Measurements from ENCODE around the gene STC2. TPM values are rescaled to one million over a fixed set of nuclear protein-coding genes. Genes with fewer than 3 reads are reported as not detected.
A peak's percentile ranks its signal among the peaks of the same experiment; 100 is the strongest.

Gene STC2
- total and polyA plus RNA-seq, 2 of the 8 experiments (the other 6 are each of a cell fraction or from before 2014, with no cell fraction given), result 26.4 to 53.1 TPM

DNA sequence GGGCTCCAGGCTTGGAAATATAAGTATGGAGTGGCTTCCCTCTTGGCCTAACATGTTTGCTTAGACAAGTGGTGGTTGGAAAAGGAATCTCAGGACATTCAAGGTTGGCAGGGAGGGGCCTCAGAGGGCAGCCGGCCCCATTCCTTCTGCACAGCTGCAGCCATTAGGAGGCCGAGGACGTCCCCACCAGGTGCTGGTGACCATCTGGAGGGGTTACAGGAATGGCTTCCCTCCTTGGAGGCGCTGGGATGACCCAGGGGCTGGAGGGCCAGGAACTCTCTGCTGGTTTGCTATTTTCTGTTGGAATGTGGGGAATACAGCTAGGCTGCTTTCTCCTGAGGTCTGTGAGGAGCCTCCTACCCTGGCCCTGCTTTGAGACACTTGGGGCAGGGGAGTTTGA is 18.5 kb downstream of the STC2 start:
- Histone ChIP-seq H3K4me2 (ENCODE audit: insufficient read depth in 1 of 2, low read depth in 2 of 2, low read length in 2 of 2) (no peak overlapping the region), H3K36me3 (ENCODE audit: control insufficient read depth in 2 of 4, insufficient read depth in 4 of 4, low read length in 3 of 4) (no peaks in the 10 kb centered on the region), H4K5ac (ENCODE audit: insufficient read length, low read depth, low read length) (no peak overlapping the region), H3K27me3 (replicated peaks in 1 of 4; ENCODE audit: control insufficient read depth in 3 of 4, extremely low read depth in 1 of 4, insufficient read depth in 3 of 4, low read length in 3 of 4) (no peaks in the 10 kb centered on the region; a peak in 2 of 7 replicates), H3K14ac (ENCODE audit: insufficient read length) (no peak overlapping the region), H3K9ac (replicated peaks in 1 of 4; ENCODE audit: extremely low read depth in 1 of 4, low read depth in 3 of 4, low read length in 3 of 4) (no peak overlapping the region), H3K23me2 (ENCODE audit: low read depth, low read length) (no peaks in the 10 kb centered on the region), H2BK5ac (ENCODE audit: low read depth, low read length) (no peak overlapping the region), H2BK15ac (ENCODE audit: low read length) (peak overlapping the region; percentile 65; the same call in 1 of the 2 replicates), H4K91ac (replicated peaks; ENCODE audit: insufficient read length, low read length) (no peak overlapping the region), H4K20me1 (replicated peaks in 1 of 2; ENCODE audit: control insufficient read depth in 1 of 2, insufficient read depth in 2 of 2, low read length in 2 of 2) (no peaks in the 10 kb centered on the region), H3K4me3 (ENCODE audit: extremely low read depth in 1 of 4, insufficient read depth in 2 of 4, low read depth in 3 of 4, low read length in 4 of 4) (no peak overlapping the region), H3K27ac (ENCODE audit: low read depth, low read length) (no peak overlapping the region), H2BK120ac (replicated peaks; ENCODE audit: low read depth, low read length) (no peak overlapping the region), H3K56ac (replicated peaks; ENCODE audit: insufficient read length, low read depth, low read length) (no peak overlapping the region), H3K4ac (replicated peaks; ENCODE audit: insufficient read length, low read depth, low read length) (no peak overlapping the region), H2BK20ac (ENCODE audit: low read length) (no peak overlapping the region), H2AK5ac (ENCODE audit: low read depth, low read length) (no peak overlapping the region), H3K79me2 (ENCODE audit: control insufficient read depth in 1 of 2, insufficient read depth in 2 of 2, low read length in 2 of 2) (no peaks in the 10 kb centered on the region), H2BK12ac (ENCODE audit: low read depth, low read length) (no peak overlapping the region), H4K8ac (ENCODE audit: extremely low read depth, insufficient read depth, low read length) (no peak overlapping the region), H3K4me1 (replicated peaks in 1 of 4; ENCODE audit: control insufficient read depth in 3 of 4, insufficient read depth in 4 of 4, low read length in 3 of 4) (peaks cover 0 to 6% (median under 1%) of the 10 kb centered on the region in 4 experiments; a peak in 3 of 7 replicates), H3K9me3 (ENCODE audit: insufficient read depth in 2 of 2, low read depth in 1 of 2, low read length in 1 of 2) (peaks cover 8 to 12% of the 10 kb centered on the region in 2 experiments; a peak in 3 of 4 replicates), H3K79me1 (ENCODE audit: low read depth, low read length) (no peaks in the 10 kb centered on the region; the same call in 1 of the 2 replicates), H2AFZ (ENCODE audit: low read length) (no peak overlapping the region), H3K18ac (ENCODE audit: extremely low read depth, low read length) (no peak overlapping the region), H3K23ac (ENCODE audit: insufficient read length) (no peak overlapping the region)
- ChIA-PET CTCF (ENCODE audit: partially characterized antibody) (interaction anchor here (0.6 to 14.3 kb wide), 3 partner anchors 11 to 308 kb away, joined by 3 to 126 read pairs (median 3); no protein-coding TSS in a partner anchor), POLR2A (ENCODE audit: partially characterized antibody) (interaction anchor here (14.2 to 25.8 kb wide), 3 partner anchors 6 to 18 kb away, joined by 491 to 536 read pairs (median 536); partner anchors contain the start of gene STC2)
- no peak for FAIRE-seq
- no peak for DNase-seq (ENCODE audit: low read depth in 1 of 2, low spot score in 2 of 2)
- WGBS, 2 experiments (ENCODE audit: extremely low coverage in 1 of 2, insufficient coverage in 1 of 2, insufficient read length in 1 of 2, insufficient replicate concordance in 2 of 2, low coverage in 1 of 2, low lambda C conversion rate in 2 of 2, missing lambda C conversion rate in 1 of 2), result 100% methylated on average over 4 of the region's 4 CpGs; no CpG with 5 or more reads in 1 of the 2 experiments
- TF ChIP-seq FOSL1 (IDR thresholded peaks at IDR 0.05; ENCODE audit: insufficient read depth, low read depth, low read length), result no peak
- TF ChIP-seq RNF2 (IDR thresholded peaks at IDR 0.05; ENCODE audit: borderline replicate concordance, low read depth, low read length, missing control alignments, poor library complexity, severe bottlenecking), result no peak
- TF ChIP-seq CTBP2 (IDR thresholded peaks at IDR 0.05; ENCODE audit: borderline replicate concordance, insufficient read depth, insufficient read length, low read length), result no peak
- TF ChIP-seq EZH2 (IDR thresholded peaks at IDR 0.05; ENCODE audit: low read depth, low read length, severe bottlenecking), result no peak
- TF ChIP-seq SAP30 (IDR thresholded peaks at IDR 0.05; ENCODE audit: insufficient read depth, insufficient replicate concordance, low read length), result no peak
- TF ChIP-seq SP2 (IDR thresholded peaks at IDR 0.05; ENCODE audit: low read length), result no peak
- TF ChIP-seq, protein P1, sequence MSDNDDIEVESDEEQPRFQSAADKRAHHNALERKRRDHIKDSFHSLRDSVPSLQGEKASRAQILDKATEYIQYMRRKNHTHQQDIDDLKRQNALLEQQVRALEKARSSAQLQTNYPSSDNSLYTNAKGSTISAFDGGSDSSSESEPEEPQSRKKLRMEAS (IDR thresholded peaks at IDR 0.05), result no peak
- TF ChIP-seq CBX5 (IDR thresholded peaks at IDR 0.05; ENCODE audit: low read depth, low read length), result no peak
- no peak for TF ChIP-seq RFX5 (IDR thresholded peaks at IDR 0.05; ENCODE audit: borderline replicate concordance, low read depth, low read length)
- TF ChIP-seq NRF1 (IDR thresholded peaks at IDR 0.05; ENCODE audit: low read depth, low read length), result no peak
